ENCODE results near the gene NSUN6. TPM values are rescaled to one million over a fixed set of nuclear protein-coding genes. Genes with fewer than 3 reads are reported as not detected.

The NSUN6 gene
- total and polyA plus RNA-seq, 10 of the 15 experiments (the other 5 are each of a cell fraction or from before 2014, with no cell fraction given): 10.2 to 25.0 (median 15.6) TPM

DNA sequence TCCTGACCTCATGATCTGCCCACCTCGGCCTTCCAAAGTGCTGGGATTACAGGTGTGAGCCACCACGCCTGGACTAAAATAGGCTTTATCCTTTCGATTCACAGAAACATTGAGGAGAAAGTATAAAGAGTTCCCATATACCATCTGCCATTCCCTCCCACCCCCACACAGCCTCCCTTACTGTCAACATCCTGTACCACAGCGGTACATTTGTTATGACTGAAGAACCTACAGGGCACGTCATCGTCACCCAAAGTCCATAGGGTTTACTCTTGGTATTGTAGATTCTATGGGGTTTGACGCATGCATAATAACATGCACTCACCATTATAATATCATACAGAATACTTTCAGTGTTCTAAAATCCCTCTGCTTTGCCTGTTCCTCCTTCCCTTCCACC, 35.8 kb upstream of the NSUN6 start (continued):
- no peak for TF ChIP-seq EZH2 (IDR thresholded peaks at IDR 0.05; ENCODE audit: borderline replicate concordance, control insufficient read depth, low read depth, low read length)
- TF ChIP-seq ZNF207 (IDR thresholded peaks at IDR 0.05; ENCODE audit: borderline replicate concordance): no peak

DNA sequence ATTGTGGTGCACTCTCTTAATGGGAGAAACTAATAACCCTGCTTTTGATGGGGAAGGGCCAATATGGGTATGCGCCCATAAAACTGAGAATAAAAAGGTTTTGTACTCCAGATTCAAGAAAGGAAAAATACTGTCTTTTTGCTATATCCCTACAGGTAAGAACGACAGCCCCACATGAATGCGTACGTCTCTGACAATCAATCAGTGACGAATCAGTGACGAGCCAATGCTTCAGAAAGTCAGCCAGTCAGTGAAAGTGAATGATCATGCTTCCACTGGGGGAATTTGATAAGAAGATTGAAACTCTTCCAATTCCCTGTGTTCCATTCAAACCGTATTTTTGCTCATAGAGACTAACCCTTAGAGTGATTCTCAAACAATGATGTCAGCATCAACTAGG, 34.2 kb upstream of the NSUN6 start:
- TF ChIP-seq, protein P1, sequence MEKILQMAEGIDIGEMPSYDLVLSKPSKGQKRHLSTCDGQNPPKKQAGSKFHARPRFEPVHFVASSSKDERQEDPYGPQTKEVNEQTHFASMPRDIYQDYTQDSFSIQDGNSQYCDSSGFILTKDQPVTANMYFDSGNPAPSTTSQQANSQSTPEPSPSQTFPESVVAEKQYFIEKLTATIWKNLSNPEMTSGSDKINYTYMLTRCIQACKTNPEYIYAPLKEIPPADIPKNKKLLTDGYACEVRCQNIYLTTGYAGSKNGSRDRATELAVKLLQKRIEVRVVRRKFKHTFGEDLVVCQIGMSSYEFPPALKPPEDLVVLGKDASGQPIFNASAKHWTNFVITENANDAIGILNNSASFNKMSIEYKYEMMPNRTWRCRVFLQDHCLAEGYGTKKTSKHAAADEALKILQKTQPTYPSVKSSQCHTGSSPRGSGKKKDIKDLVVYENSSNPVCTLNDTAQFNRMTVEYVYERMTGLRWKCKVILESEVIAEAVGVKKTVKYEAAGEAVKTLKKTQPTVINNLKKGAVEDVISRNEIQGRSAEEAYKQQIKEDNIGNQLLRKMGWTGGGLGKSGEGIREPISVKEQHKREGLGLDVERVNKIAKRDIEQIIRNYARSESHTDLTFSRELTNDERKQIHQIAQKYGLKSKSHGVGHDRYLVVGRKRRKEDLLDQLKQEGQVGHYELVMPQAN (conservative IDR thresholded peaks at IDR 0.05): no peak
- TF ChIP-seq, protein P2, sequence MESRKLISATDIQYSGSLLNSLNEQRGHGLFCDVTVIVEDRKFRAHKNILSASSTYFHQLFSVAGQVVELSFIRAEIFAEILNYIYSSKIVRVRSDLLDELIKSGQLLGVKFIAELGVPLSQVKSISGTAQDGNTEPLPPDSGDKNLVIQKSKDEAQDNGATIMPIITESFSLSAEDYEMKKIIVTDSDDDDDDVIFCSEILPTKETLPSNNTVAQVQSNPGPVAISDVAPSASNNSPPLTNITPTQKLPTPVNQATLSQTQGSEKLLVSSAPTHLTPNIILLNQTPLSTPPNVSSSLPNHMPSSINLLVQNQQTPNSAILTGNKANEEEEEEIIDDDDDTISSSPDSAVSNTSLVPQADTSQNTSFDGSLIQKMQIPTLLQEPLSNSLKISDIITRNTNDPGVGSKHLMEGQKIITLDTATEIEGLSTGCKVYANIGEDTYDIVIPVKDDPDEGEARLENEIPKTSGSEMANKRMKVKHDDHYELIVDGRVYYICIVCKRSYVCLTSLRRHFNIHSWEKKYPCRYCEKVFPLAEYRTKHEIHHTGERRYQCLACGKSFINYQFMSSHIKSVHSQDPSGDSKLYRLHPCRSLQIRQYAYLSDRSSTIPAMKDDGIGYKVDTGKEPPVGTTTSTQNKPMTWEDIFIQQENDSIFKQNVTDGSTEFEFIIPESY (IDR thresholded peaks at IDR 0.05): no peak
- no peak for TF ChIP-seq ZNF24 (IDR thresholded peaks at IDR 0.05)
- TF ChIP-seq DPF2 (IDR thresholded peaks at IDR 0.05): no peak
- no peak for TF ChIP-seq KAT2A (conservative IDR thresholded peaks at IDR 0.05; ENCODE audit: control insufficient read depth, low read depth, low read length)
- no peak for TF ChIP-seq TCF7 (IDR thresholded peaks at IDR 0.05; ENCODE audit: borderline replicate concordance)
- TF ChIP-seq SIN3A (IDR thresholded peaks at IDR 0.05; ENCODE audit: low read depth, low read length): no peak
- TF ChIP-seq SP1 (IDR thresholded peaks at IDR 0.05; ENCODE audit: low read depth, low read length): no peak
- no peak for TF ChIP-seq KLF5 (IDR thresholded peaks at IDR 0.05; ENCODE audit: partially characterized antibody)
- TF ChIP-seq POLR2AphosphoS2 (IDR thresholded peaks at IDR 0.05; ENCODE audit: low read depth, low read length): no peak
- TF ChIP-seq, protein P3, sequence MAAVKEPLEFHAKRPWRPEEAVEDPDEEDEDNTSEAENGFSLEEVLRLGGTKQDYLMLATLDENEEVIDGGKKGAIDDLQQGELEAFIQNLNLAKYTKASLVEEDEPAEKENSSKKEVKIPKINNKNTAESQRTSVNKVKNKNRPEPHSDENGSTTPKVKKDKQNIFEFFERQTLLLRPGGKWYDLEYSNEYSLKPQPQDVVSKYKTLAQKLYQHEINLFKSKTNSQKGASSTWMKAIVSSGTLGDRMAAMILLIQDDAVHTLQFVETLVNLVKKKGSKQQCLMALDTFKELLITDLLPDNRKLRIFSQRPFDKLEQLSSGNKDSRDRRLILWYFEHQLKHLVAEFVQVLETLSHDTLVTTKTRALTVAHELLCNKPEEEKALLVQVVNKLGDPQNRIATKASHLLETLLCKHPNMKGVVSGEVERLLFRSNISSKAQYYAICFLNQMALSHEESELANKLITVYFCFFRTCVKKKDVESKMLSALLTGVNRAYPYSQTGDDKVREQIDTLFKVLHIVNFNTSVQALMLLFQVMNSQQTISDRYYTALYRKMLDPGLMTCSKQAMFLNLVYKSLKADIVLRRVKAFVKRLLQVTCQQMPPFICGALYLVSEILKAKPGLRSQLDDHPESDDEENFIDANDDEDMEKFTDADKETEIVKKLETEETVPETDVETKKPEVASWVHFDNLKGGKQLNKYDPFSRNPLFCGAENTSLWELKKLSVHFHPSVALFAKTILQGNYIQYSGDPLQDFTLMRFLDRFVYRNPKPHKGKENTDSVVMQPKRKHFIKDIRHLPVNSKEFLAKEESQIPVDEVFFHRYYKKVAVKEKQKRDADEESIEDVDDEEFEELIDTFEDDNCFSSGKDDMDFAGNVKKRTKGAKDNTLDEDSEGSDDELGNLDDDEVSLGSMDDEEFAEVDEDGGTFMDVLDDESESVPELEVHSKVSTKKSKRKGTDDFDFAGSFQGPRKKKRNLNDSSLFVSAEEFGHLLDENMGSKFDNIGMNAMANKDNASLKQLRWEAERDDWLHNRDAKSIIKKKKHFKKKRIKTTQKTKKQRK (IDR thresholded peaks at IDR 0.05; ENCODE audit: low read depth, low read length): no peak
- Histone ChIP-seq H3K9me3 (replicated peaks; ENCODE audit: control insufficient read depth, insufficient read depth, low read length) (no peaks in the 10 kb centered on the region), H2AFZ (ENCODE audit: control insufficient read depth, low read depth, low read length) (no peak overlapping the region), H3K4me2 (ENCODE audit: control insufficient read depth, insufficient read depth) (no peak overlapping the region), H3K79me2 (ENCODE audit: control insufficient read depth, insufficient read depth, low read length) (no peaks in the 10 kb centered on the region), H3K9ac (ENCODE audit: control insufficient read depth, insufficient read depth, low read length) (no peak overlapping the region), H3K36me3 (ENCODE audit: control insufficient read depth in 2 of 2, insufficient read depth in 2 of 2, low read length in 1 of 2) (no peaks in the 10 kb centered on the region), H3K27me3 (replicated peaks in 1 of 2; ENCODE audit: control insufficient read depth in 2 of 2, insufficient read depth in 2 of 2, low read length in 1 of 2) (no peaks in the 10 kb centered on the region), H3K4me1 (ENCODE audit: control insufficient read depth, insufficient read depth, low read length) (no peaks in the 10 kb centered on the region), H4K20me1 (ENCODE audit: control insufficient read depth, insufficient read depth) (no peaks in the 10 kb centered on the region), H3K4me3 (no peak overlapping the region), H3K27ac (ENCODE audit: control insufficient read depth, insufficient read depth) (no peak overlapping the region)
- ATAC-seq (no peak), DNase-seq (ENCODE audit: low read depth, low spot score) (no peak), FAIRE-seq (no peak)
- ChIA-PET SMC1A (ENCODE audit: uncharacterized antibody, unreplicated experiment) (no interaction called here), RAD21 (ENCODE audit: unreplicated experiment) (no interaction called here), POLR2A (no interaction called here), CTCF (no interaction called here)
- in situ Hi-C loops (cut with MboI): no loop called here
- intact Hi-C loops (cut with micrococcal nuclease; ENCODE audit: unreplicated experiment): no loop called here
- 74% methylated on average over 7 of the region's 7 CpGs for WGBS (ENCODE audit: insufficient coverage, insufficient replicate concordance, low lambda C conversion rate, missing lambda C conversion rate)
- BruUV-seq (replicated peaks): no TSS peak

All from GM12878 (cell line).